Retinal pigment epithelial cell (primary cell): ENCODE data around the gene RGS11.
"Not testable (repeated sequence)": the region's sequence is repeated elsewhere in the genome, so short reads cannot be mapped to it uniquely, and the experiment has no call there.

Experiments
- DNase-seq: peaks from one replicate; pipeline ENCODE4 v3.0.0-alpha.2; 2010; ENCODE audit warnings: low read depth
- H3K4me3 ChIP-seq: 2 replicates; pipeline ENCODE4 v1.5.1; 2011; ENCODE audit warnings: mild to moderate bottlenecking, low read length, control low read depth, moderate library complexity
- TF ChIP-seq, protein P1 (sequence below): conservative IDR thresholded peaks from 2 replicates; pipeline ENCODE4 v1.5.1; 2011; ENCODE audit warnings: low read depth, low read length, control low read depth, inconsistent platforms

Gene RGS11

DNA sequence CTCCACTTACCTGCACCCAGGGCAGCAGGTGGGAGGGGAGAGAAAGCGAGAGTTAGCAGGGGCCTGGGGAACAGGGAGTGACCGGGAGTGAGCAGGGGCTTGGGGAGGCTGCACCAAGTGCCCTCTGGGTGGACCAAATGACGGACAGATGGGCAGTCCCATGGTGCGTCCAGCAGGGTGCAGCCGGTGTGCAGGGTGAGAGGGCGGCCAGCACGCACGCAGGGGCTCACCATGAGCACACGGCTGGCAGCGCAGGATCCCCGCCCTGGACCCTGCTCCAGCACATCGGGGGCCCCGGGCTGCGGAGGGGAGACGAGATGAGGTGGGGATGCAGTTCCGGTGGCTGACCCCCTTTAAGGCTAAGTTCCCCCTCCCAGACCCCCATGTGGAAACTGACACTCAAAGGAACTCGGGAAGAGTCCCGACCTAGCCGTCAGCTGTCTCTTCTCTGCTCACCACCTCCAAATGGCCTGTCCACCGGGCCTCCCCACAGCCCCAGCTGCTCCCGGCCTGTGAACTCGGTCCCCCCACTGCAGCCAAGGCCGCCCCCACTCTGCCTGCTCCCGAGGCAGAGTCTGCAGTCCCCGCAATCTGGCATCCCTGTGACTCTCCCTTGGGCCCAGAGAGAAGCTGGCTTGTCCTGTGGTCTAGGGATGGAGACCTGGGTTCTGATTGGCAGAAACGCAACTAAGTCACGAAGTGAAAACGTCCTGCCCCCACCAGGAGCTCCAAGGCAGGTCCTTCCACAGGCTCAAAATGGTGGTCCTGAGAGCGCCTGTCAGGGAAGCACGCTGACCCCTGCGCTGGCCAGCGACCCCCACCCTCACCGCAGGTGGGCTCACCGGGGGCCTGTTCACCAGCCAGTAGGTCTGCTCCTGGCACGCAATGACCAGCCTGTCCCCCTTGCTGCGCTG is 2.9 kb downstream of the RGS11 start:
- no peak overlapping the region for H3K4me3 ChIP-seq
- TF ChIP-seq, protein P1, sequence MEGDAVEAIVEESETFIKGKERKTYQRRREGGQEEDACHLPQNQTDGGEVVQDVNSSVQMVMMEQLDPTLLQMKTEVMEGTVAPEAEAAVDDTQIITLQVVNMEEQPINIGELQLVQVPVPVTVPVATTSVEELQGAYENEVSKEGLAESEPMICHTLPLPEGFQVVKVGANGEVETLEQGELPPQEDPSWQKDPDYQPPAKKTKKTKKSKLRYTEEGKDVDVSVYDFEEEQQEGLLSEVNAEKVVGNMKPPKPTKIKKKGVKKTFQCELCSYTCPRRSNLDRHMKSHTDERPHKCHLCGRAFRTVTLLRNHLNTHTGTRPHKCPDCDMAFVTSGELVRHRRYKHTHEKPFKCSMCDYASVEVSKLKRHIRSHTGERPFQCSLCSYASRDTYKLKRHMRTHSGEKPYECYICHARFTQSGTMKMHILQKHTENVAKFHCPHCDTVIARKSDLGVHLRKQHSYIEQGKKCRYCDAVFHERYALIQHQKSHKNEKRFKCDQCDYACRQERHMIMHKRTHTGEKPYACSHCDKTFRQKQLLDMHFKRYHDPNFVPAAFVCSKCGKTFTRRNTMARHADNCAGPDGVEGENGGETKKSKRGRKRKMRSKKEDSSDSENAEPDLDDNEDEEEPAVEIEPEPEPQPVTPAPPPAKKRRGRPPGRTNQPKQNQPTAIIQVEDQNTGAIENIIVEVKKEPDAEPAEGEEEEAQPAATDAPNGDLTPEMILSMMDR: no peak
- DNase-seq: no peak

DNA sequence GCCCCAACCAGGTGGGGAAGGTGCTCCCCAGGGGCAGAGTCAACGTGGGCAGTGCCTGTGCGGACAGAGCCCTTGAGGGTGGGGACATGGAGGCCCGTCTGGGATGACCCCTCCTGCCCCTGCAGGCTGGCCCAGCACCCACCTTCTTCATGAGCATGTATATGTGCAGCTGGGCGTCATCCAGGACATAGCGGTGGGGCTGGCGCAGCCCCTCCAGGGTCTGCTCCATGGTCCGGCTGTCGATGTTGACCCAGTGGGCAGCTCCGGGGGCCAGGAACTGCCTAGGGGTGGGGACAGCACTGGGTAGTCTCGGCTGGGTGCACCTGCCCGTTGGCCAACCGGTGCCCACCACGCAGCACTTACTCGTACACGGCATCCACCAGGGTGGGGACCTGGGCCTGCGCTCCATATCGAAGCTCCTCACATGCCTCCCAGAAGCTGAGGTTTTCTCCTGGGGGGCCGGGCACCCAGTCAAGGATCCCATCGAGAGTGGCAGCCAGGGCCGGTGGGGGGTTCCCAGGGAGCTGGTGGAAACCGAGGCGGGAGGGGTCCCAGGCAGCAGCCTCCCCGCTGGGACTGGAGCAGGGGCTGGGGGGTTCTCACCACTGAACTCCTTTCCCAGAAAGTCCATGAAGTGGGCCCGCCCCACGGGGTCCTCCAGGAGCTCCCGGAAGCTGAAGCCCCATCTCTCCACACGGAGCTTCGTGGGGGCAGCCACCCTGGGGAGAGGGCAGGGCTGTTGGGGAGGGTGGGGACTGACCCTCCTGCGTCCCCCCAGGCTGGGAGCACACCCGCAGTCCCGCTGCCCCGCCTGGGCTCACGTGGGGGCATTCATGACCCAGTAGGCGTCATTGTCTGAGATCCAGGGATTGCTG is 5.1 kb downstream of the RGS11 start:
- H3K4me3 ChIP-seq: no peak overlapping the region
- TF ChIP-seq, protein P1: no peak

DNA sequence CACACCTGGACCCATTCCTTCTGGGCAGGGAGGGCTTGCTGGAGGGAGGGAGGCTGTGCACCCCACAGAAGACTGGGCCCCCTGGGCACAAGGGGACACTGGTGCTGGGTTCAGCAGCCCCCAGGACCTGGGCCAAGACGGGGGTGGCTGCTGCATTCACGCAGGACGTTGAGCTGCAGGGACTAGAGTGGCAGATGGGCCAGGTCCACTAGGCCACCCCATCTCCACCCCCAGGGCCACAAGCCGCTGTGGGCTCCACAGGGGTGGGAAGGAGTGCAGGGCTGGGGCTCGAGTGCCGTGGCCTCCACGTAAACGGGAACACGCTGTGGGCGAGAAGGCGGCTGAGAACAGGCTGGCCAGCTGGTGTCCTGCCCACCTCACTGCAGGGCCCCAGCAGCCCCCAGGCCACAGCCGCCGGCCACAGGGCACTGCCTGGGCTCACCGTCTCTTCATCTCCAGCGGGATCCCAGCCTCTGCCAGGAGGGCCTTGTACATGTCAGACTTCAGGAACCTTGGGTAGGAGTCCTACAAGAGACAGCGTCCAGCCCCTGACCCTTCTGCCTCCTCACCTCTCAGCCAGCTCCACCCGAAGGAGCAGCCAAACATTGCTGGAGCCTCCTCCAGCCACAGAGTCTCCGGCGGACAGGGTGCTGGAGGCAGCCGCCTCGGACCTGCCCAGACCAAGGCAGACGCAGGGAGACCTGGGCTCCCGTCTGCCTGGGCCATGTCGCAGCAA is 6.5 kb downstream of the RGS11 start:
- TF ChIP-seq, protein P1: no peak
- DNase-seq: no peak
- no peak overlapping the region for H3K4me3 ChIP-seq

More for the DNA sequence above, 5.1 kb downstream of the RGS11 start:
- no peak for DNase-seq

DNA sequence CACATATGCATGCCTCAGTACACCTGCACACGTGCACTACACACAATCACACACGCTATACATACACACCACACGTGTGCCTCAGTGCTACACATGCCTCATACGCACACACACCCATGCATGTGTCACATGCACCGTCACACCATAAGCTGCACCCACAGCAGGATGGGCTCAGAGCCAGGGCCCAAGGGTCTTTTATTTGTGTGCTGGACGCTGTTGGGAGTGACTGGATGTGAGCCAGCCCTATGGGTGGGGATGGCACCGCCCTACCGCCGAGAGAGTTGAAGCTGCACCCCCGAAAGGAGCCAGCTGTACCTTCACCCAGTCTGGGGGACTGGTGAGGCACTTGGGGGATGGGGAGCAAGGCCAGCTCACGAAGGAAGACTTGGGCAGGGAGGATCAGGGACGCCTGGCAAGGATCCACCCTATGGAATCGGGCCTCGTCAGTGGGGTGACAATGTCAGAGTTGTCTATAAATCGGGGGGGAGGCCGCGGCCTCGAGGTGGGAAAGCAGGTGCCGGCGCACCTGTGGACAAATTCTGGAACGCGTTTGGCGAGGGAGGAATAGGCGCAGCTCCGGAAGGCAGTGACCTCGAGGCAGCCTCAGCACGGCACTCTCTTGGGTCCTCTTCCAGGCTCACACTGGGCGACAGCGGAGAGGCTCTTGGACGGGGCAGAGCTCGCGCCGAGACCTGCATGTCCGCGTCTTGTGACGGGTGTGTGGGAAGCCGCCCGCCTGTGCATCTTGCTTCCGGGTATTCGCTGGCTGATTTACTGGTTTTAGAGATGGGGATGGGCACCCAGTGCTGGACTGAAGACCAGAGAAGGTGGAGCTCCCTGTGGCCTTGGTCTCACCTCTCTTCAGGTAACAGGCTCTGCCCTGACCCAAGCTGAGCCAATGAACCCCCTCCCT is 7.3 kb downstream of the RGS11 start:
- H3K4me3 ChIP-seq: no peak overlapping the region
- TF ChIP-seq, protein P1: no peak
- DNase-seq: no peak

DNA sequence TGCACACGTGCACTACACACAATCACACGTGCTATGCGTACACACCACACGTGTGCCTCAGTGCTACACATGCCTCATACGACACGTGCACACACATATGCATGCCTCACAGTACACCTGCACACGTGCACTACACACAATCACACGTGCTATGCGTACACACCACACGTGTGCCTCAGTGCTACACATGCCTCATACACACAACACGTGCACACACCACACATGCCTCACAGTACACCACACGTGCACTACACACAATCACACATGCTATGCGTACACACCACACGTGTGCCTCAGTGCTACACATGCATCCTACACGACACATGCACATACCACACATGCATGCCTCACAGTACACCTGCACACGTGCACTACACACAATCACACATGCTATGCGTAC is 8.2 kb downstream of the RGS11 start:
- DNase-seq, H3K4me3 ChIP-seq: not testable (repeated sequence)

DNA sequence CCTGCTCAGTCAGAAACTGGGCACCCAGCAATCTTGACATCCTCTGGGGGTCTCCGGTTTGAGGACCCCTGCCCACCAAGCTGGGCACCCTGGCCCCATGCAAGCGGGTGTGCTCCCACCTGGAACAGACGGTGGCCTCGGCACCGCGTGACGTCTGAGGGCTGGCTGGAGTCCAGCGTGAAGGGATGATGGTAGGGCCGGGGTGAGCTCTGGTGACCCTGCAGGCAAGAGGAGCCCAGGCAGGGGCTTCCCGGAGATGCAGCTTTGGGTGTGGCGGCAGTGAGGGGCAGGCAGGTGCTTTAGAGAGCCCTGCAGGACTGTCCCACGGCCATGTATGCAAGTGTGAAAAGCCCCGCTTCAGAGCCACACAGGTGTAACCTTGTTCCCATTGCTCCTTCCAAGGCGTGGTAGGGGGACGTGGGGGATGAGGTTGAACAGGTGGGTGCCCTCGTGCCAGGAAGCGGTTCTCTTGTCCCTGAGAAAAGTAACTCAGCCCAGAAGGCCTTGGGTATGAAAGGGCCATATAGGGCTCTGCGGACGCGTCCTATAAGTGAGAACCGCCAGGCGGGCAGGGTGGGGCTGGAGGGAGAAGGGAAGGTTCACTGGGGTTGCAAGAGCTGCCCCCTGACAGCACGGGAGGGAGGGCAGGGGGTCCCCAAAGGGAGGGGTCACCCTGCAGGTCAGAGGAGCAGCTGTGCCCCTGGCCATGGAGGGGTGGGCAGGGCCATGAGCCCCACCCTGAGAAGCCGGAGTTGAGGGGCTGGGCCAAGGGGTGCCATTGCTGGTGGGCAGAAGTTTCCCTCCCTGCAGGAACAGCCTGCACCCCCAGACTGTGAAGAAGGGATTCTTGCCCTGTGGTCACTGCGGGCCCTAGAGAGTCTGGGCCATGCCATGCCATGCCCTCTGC is 9.2 kb downstream of the RGS11 start:
- TF ChIP-seq, protein P1: no peak
- H3K4me3 ChIP-seq: no peak overlapping the region
- no peak for DNase-seq
